ENCODE results near the gene MCOLN1. TPM values are rescaled to one million over a fixed set of nuclear protein-coding genes. Genes with fewer than 3 reads are reported as not detected.
A peak's percentile ranks its signal among the peaks of the same experiment; 100 is the strongest.

The MCOLN1 gene
- total and polyA plus RNA-seq, 2 of the 4 experiments (the other 2 are of a cell fraction): 3.4 to 19.6 TPM

DNA sequence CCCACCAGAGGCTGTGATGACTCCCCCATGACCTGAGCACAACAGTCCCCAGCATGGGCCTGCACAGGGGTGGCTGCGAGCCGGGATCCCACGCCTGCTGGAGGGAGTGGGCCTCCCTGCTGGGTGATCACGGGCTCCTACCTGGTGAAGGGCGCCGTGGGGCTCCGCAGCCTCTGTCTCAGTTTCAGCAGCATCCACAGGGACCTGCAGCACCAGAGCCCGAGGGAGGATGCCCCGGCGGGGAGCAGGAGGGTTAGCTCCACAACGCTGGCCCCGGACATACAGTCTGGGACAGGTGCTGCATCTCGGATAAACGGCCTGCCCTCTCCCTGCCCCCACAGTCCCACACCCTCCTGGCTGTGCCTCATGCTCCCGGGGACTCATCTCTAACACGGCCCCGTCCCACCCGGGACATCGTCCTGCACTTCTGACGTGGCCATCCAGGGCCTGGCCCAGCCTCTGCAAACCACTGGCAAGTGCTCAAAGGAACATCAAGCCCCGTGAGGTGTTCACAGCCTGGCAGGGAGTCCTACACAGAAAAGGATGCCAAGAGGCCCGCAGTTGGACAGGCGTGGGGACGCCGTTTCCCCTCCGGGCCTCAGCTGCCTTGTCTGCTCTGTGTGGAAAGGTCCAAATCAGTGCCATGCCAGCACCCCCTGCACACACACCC lies 44.1 kb upstream of the MCOLN1 start:
- dilution Hi-C loops (cut with HindIII; ENCODE audit: low sequenced_read_pairs, unreplicated experiment) (no loop called here), in situ Hi-C loops (cut with MboI; ENCODE audit: low sequenced_read_pairs) (no loop called here), intact Hi-C loops (cut with micrococcal nuclease) (no loop called here)
- no peak overlapping the region for H2BK120ac ChIP-seq (ENCODE audit: low read depth, low read length)
- no peak overlapping the region for H4K8ac ChIP-seq (ENCODE audit: low read depth in 2 of 2, low read length in 2 of 2)
- no peaks in the 10 kb centered on the region for H3K9me1 ChIP-seq (ENCODE audit: insufficient read depth, low read length)
- H3K23ac ChIP-seq (ENCODE audit: low read depth, low read length): no peak overlapping the region
- no peak for TF ChIP-seq CHD1 (IDR thresholded peaks at IDR 0.05; ENCODE audit: low read depth, low read length)
- TF ChIP-seq MAFK (IDR thresholded peaks at IDR 0.05; ENCODE audit: low read depth, low read length): no peak
- TF ChIP-seq RCOR1 (IDR thresholded peaks at IDR 0.05; ENCODE audit: insufficient replicate concordance, low read length): no peak
- TF ChIP-seq CEBPB (IDR thresholded peaks at IDR 0.05; ENCODE audit: low read depth, low read length): no peak
- TF ChIP-seq, protein P1, sequence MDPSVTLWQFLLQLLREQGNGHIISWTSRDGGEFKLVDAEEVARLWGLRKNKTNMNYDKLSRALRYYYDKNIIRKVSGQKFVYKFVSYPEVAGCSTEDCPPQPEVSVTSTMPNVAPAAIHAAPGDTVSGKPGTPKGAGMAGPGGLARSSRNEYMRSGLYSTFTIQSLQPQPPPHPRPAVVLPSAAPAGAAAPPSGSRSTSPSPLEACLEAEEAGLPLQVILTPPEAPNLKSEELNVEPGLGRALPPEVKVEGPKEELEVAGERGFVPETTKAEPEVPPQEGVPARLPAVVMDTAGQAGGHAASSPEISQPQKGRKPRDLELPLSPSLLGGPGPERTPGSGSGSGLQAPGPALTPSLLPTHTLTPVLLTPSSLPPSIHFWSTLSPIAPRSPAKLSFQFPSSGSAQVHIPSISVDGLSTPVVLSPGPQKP (IDR thresholded peaks at IDR 0.05; ENCODE audit: borderline replicate concordance, low read depth, low read length): no peak
- no peak for TF ChIP-seq RAD21 (IDR thresholded peaks at IDR 0.05; ENCODE audit: low read length)
- TF ChIP-seq, protein P2, sequence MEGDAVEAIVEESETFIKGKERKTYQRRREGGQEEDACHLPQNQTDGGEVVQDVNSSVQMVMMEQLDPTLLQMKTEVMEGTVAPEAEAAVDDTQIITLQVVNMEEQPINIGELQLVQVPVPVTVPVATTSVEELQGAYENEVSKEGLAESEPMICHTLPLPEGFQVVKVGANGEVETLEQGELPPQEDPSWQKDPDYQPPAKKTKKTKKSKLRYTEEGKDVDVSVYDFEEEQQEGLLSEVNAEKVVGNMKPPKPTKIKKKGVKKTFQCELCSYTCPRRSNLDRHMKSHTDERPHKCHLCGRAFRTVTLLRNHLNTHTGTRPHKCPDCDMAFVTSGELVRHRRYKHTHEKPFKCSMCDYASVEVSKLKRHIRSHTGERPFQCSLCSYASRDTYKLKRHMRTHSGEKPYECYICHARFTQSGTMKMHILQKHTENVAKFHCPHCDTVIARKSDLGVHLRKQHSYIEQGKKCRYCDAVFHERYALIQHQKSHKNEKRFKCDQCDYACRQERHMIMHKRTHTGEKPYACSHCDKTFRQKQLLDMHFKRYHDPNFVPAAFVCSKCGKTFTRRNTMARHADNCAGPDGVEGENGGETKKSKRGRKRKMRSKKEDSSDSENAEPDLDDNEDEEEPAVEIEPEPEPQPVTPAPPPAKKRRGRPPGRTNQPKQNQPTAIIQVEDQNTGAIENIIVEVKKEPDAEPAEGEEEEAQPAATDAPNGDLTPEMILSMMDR (conservative IDR thresholded peaks at IDR 0.05; ENCODE audit: low read depth, low read length): no peak
- no peak for TF ChIP-seq FOS (IDR thresholded peaks at IDR 0.05; ENCODE audit: low read depth, low read length)
- TF ChIP-seq SMC3 (IDR thresholded peaks at IDR 0.05; ENCODE audit: low read depth, low read length): no peak
- no peak for TF ChIP-seq MXI1 (IDR thresholded peaks at IDR 0.05; ENCODE audit: borderline replicate concordance, low read depth, low read length)
- TF ChIP-seq, protein P3, sequence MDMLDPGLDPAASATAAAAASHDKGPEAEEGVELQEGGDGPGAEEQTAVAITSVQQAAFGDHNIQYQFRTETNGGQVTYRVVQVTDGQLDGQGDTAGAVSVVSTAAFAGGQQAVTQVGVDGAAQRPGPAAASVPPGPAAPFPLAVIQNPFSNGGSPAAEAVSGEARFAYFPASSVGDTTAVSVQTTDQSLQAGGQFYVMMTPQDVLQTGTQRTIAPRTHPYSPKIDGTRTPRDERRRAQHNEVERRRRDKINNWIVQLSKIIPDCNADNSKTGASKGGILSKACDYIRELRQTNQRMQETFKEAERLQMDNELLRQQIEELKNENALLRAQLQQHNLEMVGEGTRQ (IDR thresholded peaks at IDR 0.05; ENCODE audit: low read depth, low read length): no peak
- no peak for TF ChIP-seq MAZ (IDR thresholded peaks at IDR 0.05; ENCODE audit: borderline replicate concordance, low read depth, low read length)
- no peak for TF ChIP-seq NFE2L2 (IDR thresholded peaks at IDR 0.05; ENCODE audit: low read depth, low read length)
- no peak for TF ChIP-seq RFX5 (IDR thresholded peaks at IDR 0.05; ENCODE audit: low read depth, low read length)
- no peak for TF ChIP-seq BHLHE40 (IDR thresholded peaks at IDR 0.05; ENCODE audit: low read depth, low read length)
- TF ChIP-seq POLR2A (IDR thresholded peaks at IDR 0.05; ENCODE audit: low read depth, low read length): no peak
- H3K4me1 ChIP-seq (ENCODE audit: control insufficient read depth, insufficient read depth, low read length): peaks cover 2% of the 10 kb centered on the region; the same call in 1 of the 2 replicates
- H3K79me1 ChIP-seq (ENCODE audit: low read depth in 1 of 2, low read length in 2 of 2): no peaks in the 10 kb centered on the region
- H3K27me3 ChIP-seq (ENCODE audit: control insufficient read depth, insufficient read depth, low read length): no peaks in the 10 kb centered on the region
- H2AK9ac ChIP-seq (replicated peaks; ENCODE audit: low read depth, low read length, poor library complexity): no peak overlapping the region
- H2BK20ac ChIP-seq (ENCODE audit: low read depth, low read length): no peak overlapping the region
- no peak overlapping the region for H4K5ac ChIP-seq (ENCODE audit: low read depth, low read length)
- H3K9ac ChIP-seq (ENCODE audit: low read depth, low read length): no peak overlapping the region
- no peak overlapping the region for H2BK15ac ChIP-seq (ENCODE audit: low read depth, low read length)
- no peak for DNase-seq
- H4K91ac ChIP-seq (ENCODE audit: insufficient read depth, low read depth, low read length): no peak overlapping the region
- no peaks in the 10 kb centered on the region for H4K20me1 ChIP-seq (ENCODE audit: insufficient read depth, low read length)
- H3K4me2 ChIP-seq (ENCODE audit: low read depth, low read length): no peak overlapping the region
- no peak overlapping the region for H3K56ac ChIP-seq (ENCODE audit: extremely low read depth, insufficient read depth, low read length)
- peaks cover 1% of the 10 kb centered on the region; the same call in 1 of the 2 replicates for H3K36me3 ChIP-seq (ENCODE audit: control insufficient read depth, insufficient read depth, low read length)
- no peak overlapping the region for H3K27ac ChIP-seq (ENCODE audit: insufficient read depth, low read length)
- no peak overlapping the region for H3K4me3 ChIP-seq (ENCODE audit: insufficient read depth, low read depth, low read length)
- BruUV-seq (replicated peaks): no TSS peak
- no peak overlapping the region for H2AK5ac ChIP-seq (ENCODE audit: low read depth, low read length)
- ChIA-PET CTCF (no interaction called here), POLR2A (ENCODE audit: unreplicated experiment) (no interaction called here)
- no peak overlapping the region for H3K4ac ChIP-seq (ENCODE audit: low read depth, low read length)
- H2BK5ac ChIP-seq (ENCODE audit: low read depth, low read length, poor library complexity, severe bottlenecking): no peak overlapping the region
- no peak overlapping the region for H3K14ac ChIP-seq (replicated peaks; ENCODE audit: low read depth, low read length)
- H3K9me3 ChIP-seq (ENCODE audit: control insufficient read depth, insufficient read depth, low read length): no peaks in the 10 kb centered on the region; the same call in 1 of the 2 replicates
- no peak overlapping the region for H3K18ac ChIP-seq (ENCODE audit: low read depth, low read length)
- 64% methylated on average over 8 of the region's 26 CpGs; no CpG with 5 or more reads in 1 of the 2 experiments for WGBS, 2 experiments (ENCODE audit: extremely low coverage in 2 of 2, insufficient read length in 1 of 2)
- ATAC-seq (ENCODE audit: low read depth): no peak
- H2AFZ ChIP-seq (replicated peaks; ENCODE audit: low read length, poor library complexity): peak overlapping the region; percentile 8

All from IMR-90 (cell line).